H1 (cell line): ENCODE results near the gene ESR1. TPM values are rescaled to one million over a fixed set of nuclear protein-coding genes. Genes with fewer than 3 reads are reported as not detected.

Experiments
- CTCF ChIA-PET: fragments of 300-600 bp; sonication (Branson Sonifier 250); formaldehyde crosslinking; loops from one replicate; lab custom pipeline; 2021; ENCODE audit not compliant: partially characterized antibody; lab: Charles Lee
- POLR2A ChIA-PET: fragments of 300-600 bp; sonication (Branson Sonifier 250); formaldehyde crosslinking; loops from one replicate; lab custom pipeline; 2021; ENCODE audit warnings: inconsistent platforms; ENCODE audit not compliant: partially characterized antibody; lab: Charles Lee
- DNase-seq, 2 experiments: peaks; one replicate each; pipeline versions ENCODE4 v3.0.0 to v3.0.0-alpha.2; 2010 to 2022; ENCODE audit warnings: low spot score in 2 of 2, low read depth in 1 of 2, mixed read lengths in 1 of 2
- FAIRE-seq: peaks from 2 replicates; lab custom pipeline; 2011; peaks lifted over from hg19 to GRCh38; lab: Jason Lieb, UNC
- H2AFZ ChIP-seq: 2 replicates; pipeline ENCODE4 v1.8.1; 2012; ENCODE audit warnings: low read length, inconsistent platforms
- H2AK5ac ChIP-seq: 2 replicates; pipeline ENCODE4 v1.6.1; 2013; ENCODE audit warnings: low read depth, low read length
- H2BK120ac ChIP-seq: replicated peaks from 2 replicates; pipeline ENCODE3; 2013; ENCODE audit warnings: low read depth, low read length, inconsistent platforms
- H2BK12ac ChIP-seq: 2 replicates; pipeline ENCODE4 v1.6.1; 2013; ENCODE audit warnings: low read depth, low read length
- H2BK15ac ChIP-seq: 2 replicates; pipeline ENCODE4 v1.6.1; 2013; ENCODE audit warnings: low read length
- H2BK20ac ChIP-seq: 2 replicates; pipeline ENCODE4 v1.6.1; 2013; ENCODE audit warnings: low read length
- H2BK5ac ChIP-seq: 2 replicates; pipeline ENCODE4 v1.6.1; 2013; ENCODE audit warnings: low read depth, low read length
- H3K14ac ChIP-seq: 2 replicates; pipeline ENCODE4 v1.6.1; 2013; ENCODE audit warnings: inconsistent platforms; ENCODE audit not compliant: insufficient read length
- H3K18ac ChIP-seq: 2 replicates; pipeline ENCODE4 v1.6.1; 2013; ENCODE audit warnings: low read length; ENCODE audit errors: extremely low read depth
- H3K23ac ChIP-seq: 2 replicates; pipeline ENCODE4 v1.6.1; 2013; ENCODE audit warnings: inconsistent platforms; ENCODE audit not compliant: insufficient read length
- H3K23me2 ChIP-seq: 2 replicates; pipeline ENCODE4 v1.6.1; 2013; ENCODE audit warnings: low read depth, low read length
- H3K27ac ChIP-seq: 2 replicates; pipeline ENCODE4 v1.6.1; 2011; ENCODE audit warnings: low read depth, low read length, inconsistent platforms
- H3K27me3 ChIP-seq, 4 experiments: replicated peaks in 1 of 4; 1 replicate in 1 of 4; 2 replicates in 3 of 4; pipeline versions ENCODE4 v1.6.1 to v1.8.1; 2011 to 2013; ENCODE audit warnings: low read length in 3 of 4, mild to moderate bottlenecking in 3 of 4, inconsistent platforms in 2 of 4, mixed read lengths in 2 of 4, moderate library complexity in 1 of 4; ENCODE audit not compliant: control insufficient read depth in 3 of 4, insufficient read depth in 3 of 4; ENCODE audit errors: extremely low read depth in 1 of 4
- H3K36me3 ChIP-seq, 4 experiments: 2 replicates each; pipeline versions ENCODE4 v1.6.1 to v1.8.1; 2011 to 2013; ENCODE audit warnings: mild to moderate bottlenecking in 4 of 4, low read length in 3 of 4, moderate library complexity in 2 of 4, control low read depth in 1 of 4, inconsistent platforms in 1 of 4; ENCODE audit not compliant: insufficient read depth in 4 of 4, control insufficient read depth in 2 of 4
- H3K4ac ChIP-seq: replicated peaks from 2 replicates; pipeline ENCODE3; 2013; ENCODE audit warnings: low read length, low read depth, mixed read lengths, inconsistent platforms; ENCODE audit not compliant: insufficient read length
- H3K4me1 ChIP-seq, 4 experiments: replicated peaks in 1 of 4; 1 replicate in 1 of 4; 2 replicates in 3 of 4; pipeline versions ENCODE4 v1.6.1 to v1.8.1; 2011 to 2013; ENCODE audit warnings: low read length in 3 of 4, inconsistent platforms in 2 of 4, mixed read lengths in 1 of 4; ENCODE audit not compliant: insufficient read depth in 4 of 4, control insufficient read depth in 3 of 4
- H3K4me2 ChIP-seq, 2 experiments: 2 replicates each; pipeline versions ENCODE4 v1.6.1 to v1.8.1; 2011 to 2013; ENCODE audit warnings: low read depth in 2 of 2, low read length in 2 of 2, control low read depth in 1 of 2, inconsistent platforms in 1 of 2, mild to moderate bottlenecking in 1 of 2; ENCODE audit not compliant: insufficient read depth in 1 of 2
- H3K4me3 ChIP-seq, 4 experiments: fragments of 200-600, 300-600 bp in 1 of 4; sonication (generic), shearing (Covaris generic), sonication (Bioruptor Twin) in 1 of 4; 2 replicates each; pipeline versions ENCODE4 v1.5.1 to v1.8.1; 2011 to 2016; ENCODE audit warnings: low read length in 4 of 4, low read depth in 3 of 4, control low read depth in 2 of 4, inconsistent platforms in 2 of 4, mild to moderate bottlenecking in 2 of 4, mixed read lengths in 1 of 4, moderate library complexity in 1 of 4; ENCODE audit not compliant: insufficient read depth in 2 of 4; ENCODE audit errors: extremely low read depth in 1 of 4
- H3K56ac ChIP-seq: replicated peaks from 2 replicates; pipeline ENCODE3; 2013; ENCODE audit warnings: low read depth, mild to moderate bottlenecking, mixed read lengths, low read length, inconsistent platforms; ENCODE audit not compliant: insufficient read length
- H3K79me1 ChIP-seq: 2 replicates; pipeline ENCODE4 v1.6.1; 2013; ENCODE audit warnings: low read depth, low read length, control low read depth
- H3K79me2 ChIP-seq, 2 experiments: 2 replicates each; pipeline versions ENCODE4 v1.6.1 to v1.8.1; 2012 to 2013; ENCODE audit warnings: low read length in 2 of 2, mild to moderate bottlenecking in 2 of 2, inconsistent platforms in 1 of 2; ENCODE audit not compliant: insufficient read depth in 2 of 2, control insufficient read depth in 1 of 2
- H3K9ac ChIP-seq, 4 experiments: replicated peaks in 1 of 4; 1 replicate in 1 of 4; 2 replicates in 3 of 4; pipeline versions ENCODE4 v1.6.1 to v1.8.1; 2011 to 2013; ENCODE audit warnings: low read depth in 3 of 4, low read length in 3 of 4, control low read depth in 2 of 4, mild to moderate bottlenecking in 2 of 4, moderate library complexity in 2 of 4, inconsistent platforms in 1 of 4; ENCODE audit errors: extremely low read depth in 1 of 4
- H3K9me3 ChIP-seq, 2 experiments: 2 replicates each; pipeline versions ENCODE4 v1.6.1 to v1.8.1; 2012 to 2013; ENCODE audit warnings: mild to moderate bottlenecking in 2 of 2, moderate library complexity in 2 of 2, control low read depth in 1 of 2, inconsistent platforms in 1 of 2, low read depth in 1 of 2, low read length in 1 of 2, mixed read lengths in 1 of 2; ENCODE audit not compliant: insufficient read depth in 2 of 2
- H4K20me1 ChIP-seq, 2 experiments: replicated peaks in 1 of 2; 2 replicates each; pipeline versions ENCODE3 to v1.8.1; 2011 to 2013; ENCODE audit warnings: inconsistent platforms in 2 of 2, low read length in 2 of 2, mild to moderate bottlenecking in 1 of 2; ENCODE audit not compliant: insufficient read depth in 2 of 2, control insufficient read depth in 1 of 2
- H4K5ac ChIP-seq: 2 replicates; pipeline ENCODE4 v1.6.1; 2013; ENCODE audit warnings: low read length, low read depth, mixed read lengths, inconsistent platforms; ENCODE audit not compliant: insufficient read length
- H4K8ac ChIP-seq: 2 replicates; pipeline ENCODE4 v1.8.0; 2013; ENCODE audit warnings: mild to moderate bottlenecking, moderate library complexity, low read length, inconsistent platforms; ENCODE audit not compliant: insufficient read depth; ENCODE audit errors: extremely low read depth
- H4K91ac ChIP-seq: replicated peaks from 2 replicates; pipeline ENCODE3; 2013; ENCODE audit warnings: low read length, mixed read lengths, inconsistent platforms; ENCODE audit not compliant: insufficient read length
- ATF3 ChIP-seq: IDR thresholded peaks from 2 replicates; pipeline ENCODE4 v1.6.1; 2011; ENCODE audit warnings: low read depth, mild to moderate bottlenecking, low read length; ENCODE audit not compliant: insufficient read depth
- CREB1 ChIP-seq: IDR thresholded peaks from 2 replicates; pipeline ENCODE4 v1.6.1; 2012; ENCODE audit warnings: inconsistent platforms
- CTCF ChIP-seq, 3 experiments: IDR thresholded peaks; 1 replicate in 2 of 3; 2 replicates in 1 of 3; pipeline versions ENCODE4 v1.5.1 to v1.6.1; 2011; ENCODE audit warnings: low read length in 3 of 3, mild to moderate bottlenecking in 3 of 3, inconsistent platforms in 2 of 3, low read depth in 1 of 3, moderate library complexity in 1 of 3; ENCODE audit not compliant: insufficient read depth in 1 of 3; ENCODE audit errors: control extremely low read depth in 1 of 3
- E2F6 ChIP-seq: IDR thresholded peaks from 2 replicates; pipeline ENCODE4 v1.6.1; 2012; ENCODE audit warnings: inconsistent platforms
- MAX ChIP-seq: IDR thresholded peaks from 2 replicates; pipeline ENCODE4 v1.6.1; 2012; ENCODE audit warnings: inconsistent platforms
- NRF1 ChIP-seq: IDR thresholded peaks from 2 replicates; pipeline ENCODE4 v1.6.1; 2011; ENCODE audit warnings: mild to moderate bottlenecking, low read depth, low read length, improper control_type of control experiment
- SIRT6 ChIP-seq: IDR thresholded peaks from one replicate; pipeline ENCODE4 v1.7.1; 2012; ENCODE audit warnings: low read length, inconsistent platforms
- SIX5 ChIP-seq: IDR thresholded peaks from 2 replicates; pipeline ENCODE4 v1.6.1; 2011; ENCODE audit warnings: mild to moderate bottlenecking, low read depth, low read length
- SP4 ChIP-seq: IDR thresholded peaks from 2 replicates; pipeline ENCODE4 v1.6.1; 2012; ENCODE audit warnings: low read length, inconsistent platforms
- SRF ChIP-seq: IDR thresholded peaks from 2 replicates; pipeline ENCODE4 v1.6.1; 2011; ENCODE audit warnings: mild to moderate bottlenecking, low read depth, low read length, moderate library complexity
- TAF1 ChIP-seq: IDR thresholded peaks from 2 replicates; pipeline ENCODE4 v1.6.1; 2011; ENCODE audit warnings: mild to moderate bottlenecking, low read depth, low read length
- WGBS, 2 experiments: shearing (Covaris generic) in 1 of 2; methylation state at CpG; one replicate each; pipeline versions ENCODE4 v1.1.6 to v1.1.7; 2013 to 2015; ENCODE audit warnings: low lambda C conversion rate in 2 of 2, mixed read lengths in 2 of 2, inconsistent platforms in 1 of 2, low coverage in 1 of 2, missing lambda C conversion rate in 1 of 2; ENCODE audit not compliant: insufficient replicate concordance in 2 of 2, insufficient coverage in 1 of 2, insufficient read length in 1 of 2; ENCODE audit errors: extremely low coverage in 1 of 2, missing lambda C conversion rate in 1 of 2; 5-methylcytosine and 5-hydroxymethylcytosine counted together
- polyA plus RNA-seq, 7 experiments: library from polyadenylated mRNA; depleted of rRNA in 3 of 7; stranded (reverse) in 5 of 7; unstranded in 2 of 7; fragments of >200 nt in 5 of 7; fragments of 200-250 nt in 2 of 7; gene quantifications; 1 replicate in 5 of 7; 2 replicates in 1 of 7; 4 replicates in 1 of 7; pipeline versions ENCODE4 v1.2.1 to v1.2.3, GENCODE V29; 2011 to 2013; ENCODE audit warnings: missing spikeins in 2 of 7, mixed read lengths in 2 of 7
- total RNA-seq: library from RNA; stranded (reverse); fragmentation: NEBNext Ultra II Directional; extraction: Animal tissue kit (Norgen Biotek cat#: 25700); gene quantifications from 2 replicates; pipeline ENCODE4 v1.2.1, GENCODE V29; 2021

The ESR1 gene
- total and polyA plus RNA-seq, 2 of the 8 experiments (the other 6 are each of a cell fraction or from before 2014, with no cell fraction given) = 0.03 to 0.17 TPM

- no peak overlapping the region for H3K14ac ChIP-seq
- H3K4ac ChIP-seq = no peak overlapping the region
- WGBS, 2 experiments = 89% methylated on average over 1 of the region's 1 CpG; no CpG with 5 or more reads in 1 of the 2 experiments
- H4K20me1 ChIP-seq = no peaks in the 10 kb centered on the region
- no peak overlapping the region for H2AFZ ChIP-seq
- no peak for FAIRE-seq
- H4K91ac ChIP-seq = no peak overlapping the region
- no peaks in the 10 kb centered on the region for H3K9me3 ChIP-seq
- H3K79me1 ChIP-seq = no peaks in the 10 kb centered on the region
- H3K27ac ChIP-seq = no peak overlapping the region
- no peaks in the 10 kb centered on the region for H3K36me3 ChIP-seq
- CTCF ChIA-PET = no interaction called here
- H3K79me2 ChIP-seq = no peaks in the 10 kb centered on the region
- POLR2A ChIA-PET = no interaction called here
- no peak overlapping the region for H2BK15ac ChIP-seq
- H3K4me2 ChIP-seq = no peak overlapping the region
- no peak overlapping the region for H2AK5ac ChIP-seq
- no peaks in the 10 kb centered on the region for H3K23me2 ChIP-seq
- no peak overlapping the region for H2BK20ac ChIP-seq
- no peak overlapping the region for H3K56ac ChIP-seq
- H2BK120ac ChIP-seq = no peak overlapping the region
- no peak overlapping the region for H4K5ac ChIP-seq
- H2BK12ac ChIP-seq = no peak overlapping the region
- H3K18ac ChIP-seq = no peak overlapping the region
- H3K9ac ChIP-seq = no peak overlapping the region
- H4K8ac ChIP-seq = no peak overlapping the region
- DNase-seq = no peak
- no peaks in the 10 kb centered on the region for H3K27me3 ChIP-seq
- H3K4me3 ChIP-seq = no peak overlapping the region
- no peak overlapping the region for H2BK5ac ChIP-seq
- no peak overlapping the region for H3K23ac ChIP-seq
- H3K4me1 ChIP-seq = peaks cover 0 to 4% (median 0%) of the 10 kb centered on the region in 4 experiments; a peak in 1 of 7 replicates
- TF ChIP-seq ATF3 (no peak), CREB1 (no peak), SIX5 (no peak), NRF1 (no peak), E2F6 (no peak), SRF (no peak), SIRT6 (no peak), SP4 (no peak), TAF1 (no peak), MAX (no peak), CTCF (IDR thresholded peaks at IDR 0.05; ENCODE audit: control extremely low read depth in 1 of 3, insufficient read depth in 1 of 3, low read depth in 1 of 3, low read length in 3 of 3) (no peak)
These were observed 280.2 kb downstream of the ESR1 start for GRCh38 chr6:152087701-152088100.
